Stimulated activated CD4-positive, alpha-beta T cell treated with anti-CD3 and anti-CD28 coated beads, Interleukin-4, amount 100 ng/mL, for 24 hours (primary cell): Measurements from ENCODE around the gene HLCS.
"Not testable (repeated sequence)": the region's sequence is repeated elsewhere in the genome, so short reads cannot be mapped to it uniquely, and the experiment has no call there.

Source experiments
- DNase-seq: peaks from one replicate; pipeline ENCODE4 v3.0.0-alpha.2; 2020

Gene HLCS

DNA sequence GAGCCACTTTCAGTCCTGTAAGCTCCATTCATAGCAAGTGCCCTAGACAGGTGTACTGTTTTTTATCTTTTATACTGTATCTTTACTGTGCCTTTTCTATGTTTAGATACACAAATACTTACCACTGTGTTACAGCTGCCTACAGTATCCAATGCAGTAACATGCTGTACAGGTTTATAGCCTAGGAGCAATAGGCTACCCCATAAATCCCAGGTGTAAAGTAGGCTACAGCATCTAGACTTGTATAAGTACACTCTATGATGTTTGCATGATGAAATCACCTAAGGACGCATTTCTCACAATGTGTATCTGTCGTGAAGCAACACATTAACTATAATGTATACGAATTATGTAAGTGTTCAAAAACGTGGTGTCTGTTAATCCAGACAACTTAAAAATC lies 10.7 kb downstream of the HLCS start:
- DNase-seq = no peak

DNA sequence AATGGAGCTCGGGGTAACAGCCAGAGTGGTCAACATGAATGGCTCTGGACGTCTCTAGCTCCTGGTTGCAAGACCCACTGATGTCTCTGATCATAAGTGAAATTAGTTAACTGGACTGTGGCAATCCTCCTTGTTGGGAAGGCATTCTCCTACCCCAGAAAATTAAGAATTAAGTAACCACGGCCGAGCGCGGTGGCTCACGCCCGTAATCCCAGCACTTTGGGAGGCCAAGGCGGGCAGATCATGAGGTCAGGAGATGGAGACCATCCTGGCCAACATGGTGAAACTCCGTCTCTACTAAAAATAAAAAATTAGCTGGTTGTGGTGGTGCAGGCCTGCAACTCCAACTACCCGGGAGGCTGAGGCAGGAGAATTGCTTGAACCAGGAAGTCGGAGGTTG lies 14.1 kb downstream of the HLCS start:
- not testable (repeated sequence) for DNase-seq

DNA sequence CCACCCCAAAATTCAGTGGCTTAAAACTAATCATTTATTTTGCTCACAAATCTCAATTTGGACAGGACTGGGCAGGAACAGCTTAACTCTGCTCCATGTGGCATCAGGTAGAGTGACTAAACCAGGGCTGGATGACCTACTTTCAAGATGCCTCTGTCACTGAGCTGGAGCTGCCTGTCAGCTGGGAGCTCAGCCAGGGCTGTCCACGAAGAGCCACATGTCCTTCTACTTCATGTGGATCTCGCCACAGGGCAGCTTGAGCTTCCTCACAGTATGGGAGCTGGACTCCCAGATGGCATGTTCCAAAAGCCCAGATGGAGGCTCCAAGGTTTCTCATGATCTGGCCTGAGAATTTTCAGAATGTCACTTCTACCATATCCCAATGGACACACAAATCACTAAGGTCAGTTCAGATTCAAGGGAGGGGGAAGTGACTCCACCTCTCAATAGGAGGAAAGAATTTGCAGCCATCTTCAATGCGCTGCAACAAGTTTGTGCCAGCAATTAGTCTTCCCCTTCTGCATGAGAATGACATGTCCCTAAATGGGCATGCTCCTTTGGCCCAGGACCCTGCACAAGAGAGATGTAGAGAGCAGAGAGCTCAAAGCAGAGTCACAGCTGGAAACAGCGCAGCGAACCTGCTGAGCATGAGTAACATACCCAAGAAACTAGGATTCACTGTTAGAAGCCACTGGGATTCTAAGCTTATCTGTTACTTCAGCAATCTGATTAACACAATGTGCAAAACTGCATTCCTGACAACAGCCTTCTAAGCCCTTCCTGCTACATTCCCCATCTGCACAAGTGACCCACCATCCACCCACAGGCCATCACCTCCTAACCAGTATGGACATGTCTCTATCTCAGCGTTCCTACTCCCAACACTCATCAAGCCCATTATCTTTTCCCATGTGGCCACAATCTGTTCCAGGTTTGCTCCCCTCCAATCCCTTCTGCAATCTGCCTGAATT lies 17.0 kb downstream of the HLCS start:
- DNase-seq = no peak

DNA sequence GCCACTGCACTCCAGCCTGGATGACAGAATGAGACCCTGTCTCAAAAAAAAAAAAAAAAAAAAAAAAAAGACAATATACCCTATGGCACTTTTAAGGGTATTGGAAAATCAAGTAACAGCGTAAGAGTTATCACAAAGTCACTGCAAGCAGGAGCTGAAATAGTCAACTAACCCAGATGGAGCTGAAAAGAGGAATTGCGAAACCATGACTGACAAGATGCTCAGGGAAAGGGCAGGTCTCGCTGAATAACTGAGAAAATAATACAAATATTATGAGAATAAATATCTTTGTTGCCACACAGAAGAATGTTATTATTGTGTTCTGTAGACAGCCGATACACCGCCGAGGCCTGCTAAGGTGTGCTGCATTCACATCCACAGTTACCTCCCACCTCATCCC lies 17.8 kb downstream of the HLCS start:
- no peak for DNase-seq

DNA sequence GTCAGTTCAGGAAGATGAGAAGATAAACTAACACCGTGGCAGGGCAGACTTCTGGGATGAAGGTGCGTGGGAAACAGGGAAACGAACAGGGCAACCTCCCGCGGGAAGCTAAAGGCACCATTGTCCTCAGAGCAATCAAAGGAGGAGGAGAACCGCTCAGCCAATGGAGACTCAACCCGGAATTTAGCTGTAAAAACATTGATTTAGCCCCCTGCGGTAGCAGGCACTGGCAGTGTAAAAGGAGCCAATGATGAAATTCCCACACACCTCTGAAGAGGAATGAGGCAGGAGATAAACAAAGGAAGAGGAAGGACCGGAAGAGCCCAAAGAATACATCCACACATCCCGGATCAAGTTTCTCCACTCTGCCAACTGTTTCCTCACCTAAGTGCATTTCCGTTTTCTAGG lies 19.5 kb downstream of the HLCS start:
- no peak for DNase-seq

DNA sequence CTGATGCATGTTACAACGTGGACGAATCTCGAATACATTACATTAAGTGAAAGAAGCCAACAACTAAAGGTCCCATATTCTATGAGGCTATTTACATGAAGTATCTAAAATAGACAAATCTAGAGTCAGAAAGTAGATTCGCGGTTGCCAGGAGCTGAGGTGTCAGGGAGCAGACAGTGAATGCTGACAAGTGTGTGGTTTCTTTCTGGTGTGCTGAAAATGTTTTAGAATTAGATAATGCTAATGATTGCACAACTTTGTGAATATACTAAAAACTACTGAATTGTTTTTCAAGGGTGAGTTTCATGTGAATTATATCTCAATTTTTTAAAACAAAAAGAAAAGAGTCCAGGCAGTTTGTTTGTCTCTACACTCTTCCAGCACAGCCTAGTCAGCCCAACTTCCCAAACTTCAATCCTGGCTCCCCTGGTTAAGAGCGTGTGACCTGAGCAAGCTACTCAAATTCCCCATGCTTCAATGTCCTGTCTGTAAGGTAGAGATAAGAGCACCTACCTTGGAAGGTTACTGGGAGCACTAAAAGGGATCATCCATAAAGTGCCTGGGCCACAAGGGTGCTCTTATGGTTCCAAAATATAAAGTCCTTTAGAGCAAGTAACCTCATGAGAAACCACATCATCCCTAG lies 20.9 kb downstream of the HLCS start:
- no peak for DNase-seq

DNA sequence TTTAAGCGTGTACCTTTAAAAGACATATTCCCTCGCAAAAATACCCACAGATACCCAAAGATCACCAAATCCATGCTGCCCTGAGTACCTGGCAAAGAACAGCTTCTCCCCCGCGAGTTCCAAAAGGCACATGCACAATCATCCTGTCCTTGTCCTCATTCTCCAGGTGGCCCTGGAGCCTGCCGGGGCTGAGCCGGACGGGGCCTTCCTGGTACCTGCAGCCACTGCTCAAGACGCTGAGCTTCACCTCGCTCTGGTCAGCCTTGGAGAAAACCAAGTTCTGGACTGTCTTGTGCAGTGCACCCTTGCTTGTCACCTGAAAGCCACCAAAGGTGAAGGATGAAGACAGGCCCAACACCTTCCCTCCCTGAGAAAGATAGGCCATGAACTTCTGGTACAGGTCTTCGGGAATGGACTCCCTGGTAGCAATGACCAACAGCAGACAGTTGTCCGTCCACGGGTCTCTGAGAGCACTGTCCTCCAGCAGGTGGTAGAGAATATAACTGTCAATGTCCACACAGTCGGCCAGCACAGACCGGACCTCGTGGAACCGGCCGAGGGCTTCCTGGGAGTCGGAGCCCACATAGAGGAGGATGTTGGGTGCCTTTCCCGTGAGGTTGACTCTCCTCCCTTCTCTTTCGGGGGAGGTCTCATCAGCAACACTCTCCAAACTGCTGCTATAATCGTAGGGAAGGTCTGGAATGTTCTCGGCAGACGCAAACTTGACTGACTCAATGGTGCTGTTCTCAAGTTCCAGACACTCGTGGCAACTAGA lies 29.9 kb downstream of the HLCS start:
- no peak for DNase-seq

DNA sequence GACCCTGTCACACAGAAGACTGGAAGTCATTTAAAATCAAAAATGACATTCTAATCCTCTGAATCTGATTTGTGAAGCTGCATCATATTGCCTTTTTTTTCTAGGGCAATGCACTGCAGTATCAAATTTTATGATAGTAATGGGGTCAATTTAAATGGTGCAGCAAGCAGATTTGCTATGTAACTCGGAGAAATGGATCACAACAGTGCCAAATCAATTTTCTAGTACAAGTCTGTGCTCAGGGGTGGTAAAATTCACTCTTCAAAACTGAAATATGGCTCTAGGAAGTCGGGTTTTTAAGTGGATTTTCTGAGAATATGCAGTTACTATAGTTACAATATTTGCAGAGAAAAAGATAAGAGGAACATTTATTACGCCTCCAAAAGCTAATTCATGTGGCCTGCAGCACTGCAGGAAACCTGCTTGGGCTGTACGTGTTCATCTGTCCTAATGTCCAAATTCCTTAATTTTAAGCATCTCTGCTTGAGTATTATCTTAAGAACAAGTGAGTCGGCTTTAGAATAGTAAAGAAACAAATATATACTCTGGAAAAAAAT lies 31.5 kb downstream of the HLCS start:
- DNase-seq = no peak

DNA sequence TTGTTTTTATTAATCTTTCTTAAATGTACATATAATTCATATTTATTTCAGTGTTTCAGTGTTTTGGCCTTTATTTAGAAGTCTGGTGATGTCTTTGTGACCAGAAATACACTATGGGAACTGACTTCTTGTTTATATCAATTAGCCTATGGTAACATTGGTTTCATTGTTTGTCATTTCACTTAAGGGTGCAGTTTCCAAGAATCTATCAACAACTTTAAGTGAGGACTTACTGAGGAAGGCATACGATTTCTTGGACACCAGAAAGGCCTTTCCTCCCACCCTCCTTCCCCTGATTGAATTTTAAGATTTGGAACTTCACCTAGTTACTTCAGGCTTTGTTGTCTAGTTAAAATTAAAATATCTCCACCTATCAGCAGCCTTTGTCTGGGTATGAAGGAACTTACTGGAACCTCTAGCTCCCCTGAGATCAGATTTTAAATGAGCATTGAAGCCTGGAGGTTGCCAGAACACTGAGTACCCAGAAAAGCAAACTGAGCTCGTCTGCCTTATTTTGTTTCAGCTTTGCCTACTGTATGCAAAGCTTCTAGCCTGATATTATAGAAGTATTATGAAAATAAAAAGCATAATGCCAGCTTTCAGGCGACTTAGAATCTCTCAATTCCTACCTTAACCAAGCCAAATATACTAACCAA lies 34.2 kb downstream of the HLCS start:
- DNase-seq = no peak

DNA sequence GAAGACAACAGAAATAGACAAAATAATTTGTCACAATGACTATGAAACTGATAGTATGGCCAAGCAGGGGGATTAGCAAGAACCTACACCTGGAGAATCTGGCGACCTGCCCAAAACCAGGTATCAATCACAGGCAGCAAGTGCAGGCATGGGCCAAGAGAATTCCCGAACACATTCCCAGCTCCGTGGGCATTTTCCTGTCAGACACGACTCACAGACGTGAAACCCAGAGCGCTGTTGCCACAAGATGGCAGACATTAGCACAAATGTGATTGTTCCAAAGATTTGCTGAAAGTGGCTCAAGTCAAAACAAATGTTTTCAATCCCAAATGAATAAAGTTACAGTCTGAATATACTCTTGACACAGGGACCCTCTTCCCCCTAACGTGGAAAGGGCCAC lies 36.8 kb downstream of the HLCS start:
- DNase-seq = no peak

DNA sequence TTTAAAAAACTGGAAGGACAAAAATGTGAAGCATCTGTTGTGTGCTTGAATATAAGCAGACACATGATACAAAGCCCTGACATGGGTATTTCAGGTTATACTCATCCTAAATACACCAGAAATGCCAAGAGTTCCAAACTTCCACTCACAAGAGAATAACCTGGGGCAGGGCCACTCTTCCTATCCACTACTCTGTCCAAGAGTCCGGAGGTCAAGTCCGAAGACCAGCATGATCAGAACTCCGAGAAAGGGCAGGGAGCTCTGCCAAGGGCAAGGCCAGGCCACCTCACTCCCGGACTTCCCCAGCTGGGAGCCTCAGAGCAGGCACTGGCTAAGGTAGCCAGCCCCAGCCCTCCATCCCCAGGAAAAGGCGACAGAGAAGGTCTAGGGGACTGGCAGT lies 37.5 kb downstream of the HLCS start:
- no peak for DNase-seq

DNA sequence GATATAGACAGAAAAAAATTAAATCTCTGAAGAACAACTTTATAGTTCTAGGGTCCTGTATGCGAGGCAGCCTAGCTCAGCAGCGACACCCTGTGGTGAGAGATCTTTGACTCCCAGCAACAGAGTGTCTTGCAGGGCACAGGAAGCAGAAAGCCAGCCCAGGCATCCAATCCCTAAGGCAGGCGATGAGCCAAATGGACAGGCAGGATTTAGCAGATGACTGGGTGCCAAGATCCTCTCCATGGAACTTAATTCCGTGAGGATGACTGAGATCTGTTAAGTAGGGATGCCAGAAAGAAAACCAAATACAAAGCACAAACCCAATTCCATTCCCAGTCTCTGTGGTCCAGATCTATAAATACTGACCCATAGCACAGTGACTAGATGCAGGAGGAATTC lies 38.8 kb downstream of the HLCS start:
- DNase-seq = peak; percentile 80

DNA sequence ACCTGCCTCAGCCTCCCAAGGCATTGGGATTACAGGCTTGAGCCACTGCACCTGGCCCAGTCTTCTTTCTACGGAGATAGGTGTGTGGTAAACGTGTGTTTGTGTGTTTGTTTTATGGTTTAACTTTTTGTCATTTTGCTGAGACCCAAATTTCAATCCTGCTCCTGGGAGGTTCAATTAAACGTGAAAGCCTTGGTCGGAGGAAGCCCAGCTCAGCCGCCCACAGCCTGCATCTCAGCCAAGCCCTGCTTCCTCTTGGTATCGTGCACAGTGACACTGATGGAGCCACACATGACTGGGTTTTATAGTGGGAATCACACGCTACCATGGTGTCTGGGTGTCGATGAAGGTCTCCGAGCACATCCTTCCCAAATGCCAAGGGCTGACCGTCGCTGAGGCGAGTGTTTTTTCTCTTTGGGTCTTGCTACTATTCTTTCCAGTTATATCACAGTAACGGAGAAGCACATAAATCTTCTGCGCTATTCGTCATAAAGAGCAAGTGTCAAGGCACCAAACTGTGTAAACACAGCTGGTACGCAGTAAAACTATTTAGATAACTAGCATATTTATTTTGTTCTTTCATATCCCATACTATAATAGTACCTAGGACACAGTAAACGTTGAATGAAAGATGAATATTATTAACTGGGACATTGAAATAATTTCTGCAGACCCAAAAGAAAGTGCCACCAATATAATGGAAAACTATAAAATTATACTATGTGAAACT lies 39.3 kb downstream of the HLCS start:
- DNase-seq = no peak

DNA sequence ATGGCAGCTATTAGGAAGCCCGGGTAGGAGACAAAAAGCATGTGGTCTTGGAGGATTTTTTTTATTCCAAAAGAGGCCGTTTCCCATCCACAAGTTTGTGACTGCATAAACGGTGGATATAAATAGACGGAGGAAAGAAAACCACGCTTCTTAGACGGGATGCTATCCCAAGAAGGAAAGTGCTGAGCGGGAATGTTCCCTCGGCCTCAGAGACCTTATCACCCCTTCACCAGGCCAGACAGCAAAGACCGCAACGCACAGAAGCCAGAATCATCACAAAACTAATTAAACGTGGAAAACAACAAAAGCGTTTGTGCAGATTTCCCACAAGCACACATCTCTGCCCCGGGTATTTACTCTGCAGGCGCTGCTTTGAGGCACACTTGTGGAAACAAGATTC lies 43.2 kb downstream of the HLCS start:
- DNase-seq = no peak

DNA sequence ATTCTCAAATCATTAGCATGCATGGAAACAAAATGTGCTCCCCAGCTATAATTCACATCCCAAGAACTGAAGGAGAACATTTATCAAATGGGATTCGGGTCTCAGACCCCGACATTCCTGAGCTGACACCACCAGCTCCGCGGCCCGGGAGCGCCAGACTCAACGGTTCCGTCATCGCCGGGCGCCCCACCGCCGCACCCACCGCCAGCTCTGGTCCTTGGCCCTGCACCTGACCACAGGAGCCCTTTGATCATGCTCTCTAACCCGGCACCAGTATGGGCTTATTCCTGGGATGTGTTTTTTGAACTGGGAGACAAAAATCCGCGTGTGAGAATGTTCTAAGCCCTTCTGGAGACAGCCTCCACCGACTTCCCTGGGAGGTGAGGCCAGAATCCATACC lies 43.6 kb downstream of the HLCS start:
- DNase-seq = no peak

DNA sequence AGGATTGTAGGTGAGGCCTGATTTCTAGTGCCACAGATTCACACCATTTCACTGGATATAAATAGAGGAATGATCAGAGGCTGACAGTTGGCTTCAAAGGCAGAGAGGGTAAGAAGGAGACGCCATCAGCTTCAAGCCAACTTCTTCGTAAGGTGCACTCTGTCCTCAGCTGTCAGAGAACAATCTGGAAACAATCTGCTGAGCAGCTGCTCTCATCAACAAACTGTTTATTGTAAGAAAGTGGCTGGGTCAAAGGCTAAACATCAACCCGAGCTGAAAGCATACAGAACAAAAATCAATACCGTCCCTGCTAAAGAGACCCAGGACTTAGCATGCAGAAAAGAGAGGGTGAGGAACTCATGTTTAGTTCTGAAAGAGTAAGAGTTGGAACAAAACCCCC lies 48.2 kb downstream of the HLCS start:
- DNase-seq = no peak

DNA sequence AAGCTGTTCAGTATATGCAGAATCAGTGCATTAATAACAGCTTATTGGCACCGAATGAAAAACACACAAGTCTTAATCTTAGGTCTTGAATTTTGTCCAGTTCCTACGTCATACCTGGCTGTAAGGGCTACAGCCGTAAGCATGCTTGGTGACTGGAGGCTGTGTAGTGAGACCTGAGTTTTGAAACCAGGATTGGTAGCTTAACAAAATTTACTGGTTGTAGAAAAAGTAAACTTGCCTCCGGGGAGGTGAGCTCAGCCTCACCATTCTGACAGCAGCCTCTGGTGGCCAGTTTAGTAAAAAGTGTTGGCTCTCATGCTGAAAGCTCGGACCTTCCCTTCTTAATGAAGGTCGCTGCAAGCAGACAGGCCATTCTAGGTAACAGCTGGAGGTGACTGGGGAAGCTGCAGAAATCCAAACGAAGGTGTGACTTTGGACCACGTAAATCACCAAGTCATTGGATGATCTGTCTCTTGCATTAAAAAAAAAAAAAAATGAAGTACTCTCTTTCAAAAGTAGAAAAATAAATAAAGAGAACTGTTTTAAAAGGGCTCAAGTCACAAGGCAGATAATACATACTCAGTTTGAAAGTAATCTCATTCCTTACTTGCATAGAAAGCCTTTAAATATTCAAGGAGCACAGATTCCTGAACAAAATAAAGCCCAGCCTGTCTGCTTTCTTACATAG lies 48.9 kb downstream of the HLCS start:
- DNase-seq = no peak

DNA sequence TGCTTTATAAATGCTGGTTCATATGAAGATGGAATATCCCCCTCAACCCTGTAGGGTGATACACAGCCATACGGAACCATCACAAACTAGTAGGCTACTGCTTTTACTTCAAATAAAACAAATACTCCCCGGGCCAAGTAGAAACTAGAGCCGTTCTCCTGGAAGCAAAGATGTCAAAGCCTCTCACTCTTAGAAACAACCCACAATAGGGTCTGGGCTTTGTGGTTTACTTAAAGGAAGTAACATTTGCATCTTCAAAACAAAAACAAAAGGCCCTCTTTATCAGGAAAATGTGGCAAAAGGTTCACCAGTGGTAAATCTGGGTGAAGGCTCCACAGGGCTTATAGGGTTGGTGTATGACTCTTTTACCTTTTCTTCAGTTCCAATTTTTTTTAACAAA lies 49.8 kb downstream of the HLCS start:
- DNase-seq = no peak

DNA sequence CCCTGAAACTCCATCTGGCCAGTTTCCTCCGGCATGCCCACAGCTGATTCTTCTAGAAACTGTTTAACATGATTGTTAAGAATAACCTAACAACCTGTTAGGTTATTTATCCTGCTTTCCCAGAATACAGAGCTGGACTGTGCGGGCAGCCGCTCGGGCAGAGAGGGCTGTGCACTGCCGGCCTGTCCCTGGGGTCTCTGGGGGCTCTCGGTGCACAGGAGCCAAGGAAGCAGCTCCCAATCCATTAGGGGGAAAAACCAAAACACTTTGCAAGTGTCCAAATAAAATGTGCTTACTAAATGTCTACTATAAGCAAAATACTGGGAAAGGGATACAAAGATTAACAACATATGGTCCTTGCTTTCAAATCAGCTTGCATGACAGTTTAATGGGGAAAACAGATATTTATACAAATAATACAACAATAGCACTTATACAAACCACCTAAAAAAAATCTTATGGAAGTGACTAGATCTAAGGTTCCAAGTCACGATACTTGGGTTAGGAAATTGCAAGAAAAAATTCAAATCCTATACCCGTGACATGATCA lies 50.7 kb downstream of the HLCS start:
- no peak for DNase-seq

DNA sequence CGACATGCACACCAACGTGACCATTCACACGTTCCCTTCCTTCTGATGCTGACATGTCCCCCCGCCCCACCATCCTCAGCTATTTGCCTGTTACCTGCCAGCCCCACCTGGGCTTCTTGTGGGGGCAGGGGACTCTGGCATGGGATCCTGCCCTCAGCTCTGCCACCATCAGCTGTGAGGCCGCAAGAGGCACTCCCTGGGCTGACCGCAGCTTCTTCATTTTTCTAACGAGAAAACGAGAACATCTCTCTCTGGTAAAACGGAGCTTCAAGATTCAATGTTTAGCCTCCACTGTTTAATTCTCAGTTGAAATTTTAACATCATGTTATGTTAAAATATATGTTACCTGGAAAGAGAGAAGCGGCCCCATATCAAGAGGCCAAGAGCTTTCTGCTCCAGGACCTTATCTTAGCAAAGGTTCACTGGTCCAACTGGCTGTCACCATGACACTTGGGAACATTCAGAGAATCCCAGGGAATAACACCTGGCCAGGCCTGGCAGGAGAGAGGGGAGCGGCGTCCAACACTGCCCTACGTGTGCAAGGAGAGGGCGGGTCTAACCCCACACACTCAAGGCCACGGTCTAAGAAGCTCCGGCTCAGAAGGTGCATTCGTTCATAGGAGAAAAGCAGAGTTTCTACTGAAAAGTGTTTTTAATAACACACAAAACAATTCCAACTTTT lies 51.3 kb downstream of the HLCS start:
- no peak for DNase-seq
